ENCODE data around the gene SPG21. TPM values are rescaled to one million over a fixed set of nuclear protein-coding genes. Genes with fewer than 3 reads are reported as not detected.

Gene SPG21
- total RNA-seq, 1 donor from 2014 or later, result 71.8 TPM

- Mint-ChIP-seq H3K27ac (ENCODE audit: unreplicated experiment) (no peak overlapping the region), H3K9me3 (no peaks in the 10 kb centered on the region), H3K4me3 (no peak overlapping the region), H3K4me1 (peaks cover 35% of the 10 kb centered on the region), H3K27me3 (ENCODE audit: low read depth) (peaks cover 21% of the 10 kb centered on the region), H3K36me3 (ENCODE audit: low read depth) (no peaks in the 10 kb centered on the region)
- DNase-seq (ENCODE audit: low read depth, low spot score), result no peak
- no peak for TF ChIP-seq CTCF (conservative IDR thresholded peaks at IDR 0.05)
These were observed 74.0 kb downstream of the SPG21 start for GRCh38 chr15:64915518-64916227.

Other genes starting within 250 kb of the SPG21 start
- 40.3 and 40.5 TPM in 2 replicates for gene RBPMS2, start 214.3 kb downstream of the SPG21 start, total RNA-seq
- 53.2 and 62.7 TPM in 2 replicates for gene PIF1, start 164.3 kb downstream of the SPG21 start, total RNA-seq
- 18.2 and 18.9 TPM in 2 replicates for gene PLEKHO2, start 148.0 kb downstream of the SPG21 start, total RNA-seq
- 4.4 and 4.6 TPM in 2 replicates for gene ANKDD1A, start 78.0 kb downstream of the SPG21 start, total RNA-seq
- 18.8 and 20.5 TPM in 2 replicates for gene MTFMT, start 39.7 kb upstream of the SPG21 start, total RNA-seq
- not detected in 2 replicates for gene SLC51B, start 55.5 kb upstream of the SPG21 start, total RNA-seq
- 1.5 and 1.8 TPM in 2 replicates for gene RASL12, start 78.1 kb upstream of the SPG21 start, total RNA-seq
- not detected in 2 replicates for gene KBTBD13, start 86.8 kb upstream of the SPG21 start, total RNA-seq
- gene UBAP1L, start 125.3 kb upstream of the SPG21 start, total RNA-seq, result 3.6 and 4.5 TPM in 2 replicates
- gene PDCD7, start 143.9 kb upstream of the SPG21 start, total RNA-seq, result 37.0 and 40.8 TPM in 2 replicates
- 42.0 and 42.2 TPM in 2 replicates for gene CLPX, start 195.4 kb upstream of the SPG21 start, total RNA-seq
- 0.12 and 0.14 TPM in 2 replicates for gene CILP, start 221.6 kb upstream of the SPG21 start, total RNA-seq